Prostate gland (tissue), 2 donors: Measurements from ENCODE around the gene NR6A1.

ENCODE experiments used
- POLR2A ChIP-seq: fragments of 450-650 bp; IDR thresholded peaks from one replicate; pipeline ENCODE4 v1.6.1; 2016; ENCODE audit warnings: antibody characterized with exemption, mild to moderate bottlenecking
- POLR2AphosphoS5 ChIP-seq: sonication (generic); formaldehyde crosslinking; IDR thresholded peaks from one replicate; pipeline ENCODE4 v1.6.1; 2017; ENCODE audit warnings: antibody characterized with exemption
- TF ChIP-seq, protein P1 (sequence below), 4 experiments: fragments of 200-600 bp in 2 of 4; fragments of 450-650 bp in 2 of 4; sonication (generic) in 2 of 4; IDR thresholded peaks; 1 replicate in 3 of 4; 2 replicates in 1 of 4; pipeline ENCODE4 v1.5.1; 2016 to 2019; ENCODE audit warnings: antibody characterized with exemption in 4 of 4, mild to moderate bottlenecking in 2 of 4, moderate library complexity in 2 of 4

DNA sequence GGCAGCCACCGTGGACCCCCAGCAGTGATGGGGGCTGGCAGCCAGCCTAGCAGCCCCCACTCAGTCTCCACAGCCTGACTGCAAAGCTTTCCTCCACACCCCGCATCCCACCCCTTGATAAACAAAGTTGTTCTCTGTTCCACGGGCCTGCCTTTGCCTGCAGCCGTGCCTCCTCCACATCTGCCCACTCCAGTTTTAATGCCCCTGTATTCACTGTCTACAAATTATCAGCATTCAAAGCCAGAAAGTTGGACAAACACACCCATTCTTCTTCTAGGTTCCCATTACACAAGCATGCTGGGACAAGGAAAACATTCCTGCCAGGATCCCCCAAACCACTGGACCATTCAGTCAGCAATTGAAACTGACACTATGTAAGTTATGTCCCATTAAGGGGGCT, 240.9 kb downstream of the NR6A1 start:
- TF ChIP-seq POLR2A (no peak), POLR2AphosphoS5 (no peak)
- TF ChIP-seq, protein P1, sequence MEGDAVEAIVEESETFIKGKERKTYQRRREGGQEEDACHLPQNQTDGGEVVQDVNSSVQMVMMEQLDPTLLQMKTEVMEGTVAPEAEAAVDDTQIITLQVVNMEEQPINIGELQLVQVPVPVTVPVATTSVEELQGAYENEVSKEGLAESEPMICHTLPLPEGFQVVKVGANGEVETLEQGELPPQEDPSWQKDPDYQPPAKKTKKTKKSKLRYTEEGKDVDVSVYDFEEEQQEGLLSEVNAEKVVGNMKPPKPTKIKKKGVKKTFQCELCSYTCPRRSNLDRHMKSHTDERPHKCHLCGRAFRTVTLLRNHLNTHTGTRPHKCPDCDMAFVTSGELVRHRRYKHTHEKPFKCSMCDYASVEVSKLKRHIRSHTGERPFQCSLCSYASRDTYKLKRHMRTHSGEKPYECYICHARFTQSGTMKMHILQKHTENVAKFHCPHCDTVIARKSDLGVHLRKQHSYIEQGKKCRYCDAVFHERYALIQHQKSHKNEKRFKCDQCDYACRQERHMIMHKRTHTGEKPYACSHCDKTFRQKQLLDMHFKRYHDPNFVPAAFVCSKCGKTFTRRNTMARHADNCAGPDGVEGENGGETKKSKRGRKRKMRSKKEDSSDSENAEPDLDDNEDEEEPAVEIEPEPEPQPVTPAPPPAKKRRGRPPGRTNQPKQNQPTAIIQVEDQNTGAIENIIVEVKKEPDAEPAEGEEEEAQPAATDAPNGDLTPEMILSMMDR (IDR thresholded peaks at IDR 0.05), result no peak
